ACC112 (cell line): ENCODE results near the gene CEACAM4.
"Not testable (repeated sequence)": the region's sequence is repeated elsewhere in the genome, so short reads cannot be mapped to it uniquely, and the experiment has no call there.

Source experiments
- H2AFZ ChIP-seq: fragments of 200-600 bp; sonication (generic); one replicate; pipeline ENCODE4 v1.6.0; 2017; ENCODE audit warnings: antibody characterized with exemption, low read length; ENCODE audit not compliant: unreplicated experiment
- H3K27ac ChIP-seq: fragments of 200-600 bp; sonication (generic); 2 replicates; pipeline ENCODE4 v1.5.1; 2014; ENCODE audit warnings: low read depth, mild to moderate bottlenecking, antibody characterized with exemption, low read length, moderate library complexity
- H3K27me3 ChIP-seq: fragments of 200-600 bp; sonication (generic); 2 replicates; pipeline ENCODE4 v1.6.1; 2014; ENCODE audit warnings: mild to moderate bottlenecking, antibody characterized with exemption, low read length, moderate library complexity, mixed read lengths; ENCODE audit not compliant: insufficient read depth
- H3K36me3 ChIP-seq: fragments of 200-600 bp; sonication (generic); 2 replicates; pipeline ENCODE4 v1.6.1; 2016; ENCODE audit warnings: mild to moderate bottlenecking, antibody characterized with exemption, low read length, moderate library complexity, mixed read lengths; ENCODE audit not compliant: insufficient read depth
- H3K4me1 ChIP-seq: fragments of 200-600 bp; sonication (generic); one replicate; pipeline ENCODE4 v1.6.1; 2016; ENCODE audit warnings: low read length, mixed read lengths; ENCODE audit not compliant: insufficient read depth, unreplicated experiment, control insufficient read depth
- H3K4me3 ChIP-seq: fragments of 200-600 bp; sonication (generic); 2 replicates; pipeline ENCODE4 v1.5.1; 2014; ENCODE audit warnings: mild to moderate bottlenecking, low read depth, low read length
- H3K79me2 ChIP-seq: fragments of 200-600 bp; sonication (generic); one replicate; pipeline ENCODE4 v1.6.0; 2016; ENCODE audit warnings: low read length; ENCODE audit not compliant: control insufficient read depth, unreplicated experiment, insufficient read depth

Gene CEACAM4

GRCh38 chr19:41626877-41627276 is at the start of gene CEACAM4:
Gene CEACAM4, minus strand, starts transcription at chr19:41627074. Its CDS starts 111 bp downstream, at chr19:41626963.
- Histone ChIP-seq H3K36me3 (no peaks in the 10 kb centered on the region), H3K4me1 (no peaks in the 10 kb centered on the region), H2AFZ (no peak within 1 kb of the TSS), H3K4me3 (no peak within 1 kb of the TSS), H3K27me3 (peaks cover 13% of the 10 kb centered on the region), H3K27ac (no peak within 1 kb of the TSS), H3K79me2 (no peaks in the 10 kb centered on the region)

GRCh38 chr19:41671486-41671885 is 44.6 kb upstream of the CEACAM4 start:
- H3K27ac ChIP-seq = no peak overlapping the region
- H3K4me1 ChIP-seq = no peaks in the 10 kb centered on the region
- no peaks in the 10 kb centered on the region for H3K36me3 ChIP-seq
- no peak overlapping the region for H2AFZ ChIP-seq
- no peak overlapping the region for H3K4me3 ChIP-seq
- H3K79me2 ChIP-seq = no peaks in the 10 kb centered on the region
- H3K27me3 ChIP-seq = peaks cover 37% of the 10 kb centered on the region

- Histone ChIP-seq H3K27me3 (peaks cover 33% of the 10 kb centered on the region), H3K79me2 (no peaks in the 10 kb centered on the region)
Measured at GRCh38 chr19:41670755-41671154, 43.9 kb upstream of the CEACAM4 start.

GRCh38 chr19:41668315-41668714 is 41.4 kb upstream of the CEACAM4 start:
- Histone ChIP-seq H3K79me2 (no peaks in the 10 kb centered on the region), H3K27me3 (peaks cover 17% of the 10 kb centered on the region), H2AFZ (no peak overlapping the region), H3K27ac (no peak overlapping the region), H3K36me3 (no peaks in the 10 kb centered on the region), H3K4me1 (no peaks in the 10 kb centered on the region), H3K4me3 (no peak overlapping the region)

More at GRCh38 chr19:41670755-41671154, 43.9 kb upstream of the CEACAM4 start:
- no peak overlapping the region for H3K27ac ChIP-seq
- H2AFZ ChIP-seq = no peak overlapping the region
- H3K4me1 ChIP-seq = no peaks in the 10 kb centered on the region
- no peaks in the 10 kb centered on the region for H3K36me3 ChIP-seq
- H3K4me3 ChIP-seq = no peak overlapping the region

GRCh38 chr19:41666075-41666474 is 39.2 kb upstream of the CEACAM4 start:
- Histone ChIP-seq H3K36me3 (no peaks in the 10 kb centered on the region), H3K4me1 (no peaks in the 10 kb centered on the region)

GRCh38 chr19:41657157-41657556 is 30.3 kb upstream of the CEACAM4 start:
- Histone ChIP-seq H3K4me3 (no peak overlapping the region), H3K4me1 (no peaks in the 10 kb centered on the region), H3K79me2 (no peaks in the 10 kb centered on the region), H3K27ac (no peak overlapping the region), H3K36me3 (no peaks in the 10 kb centered on the region), H2AFZ (no peak overlapping the region), H3K27me3 (0 out of 2 replicates have a peak, but pooled peaks cover 9% of the 10 kb centered on the region)

More at GRCh38 chr19:41666075-41666474, 39.2 kb upstream of the CEACAM4 start:
- no peaks in the 10 kb centered on the region for H3K79me2 ChIP-seq
- H2AFZ ChIP-seq = no peak overlapping the region
- H3K4me3 ChIP-seq = no peak overlapping the region
- H3K27ac ChIP-seq = no peak overlapping the region
- peaks cover 9% of the 10 kb centered on the region; the same call in 1 of the 2 replicates for H3K27me3 ChIP-seq

- H2AFZ ChIP-seq, H3K27ac ChIP-seq: not testable (repeated sequence)
Measured at GRCh38 chr19:41656756-41657155, 29.9 kb upstream of the CEACAM4 start.

GRCh38 chr19:41652250-41652649 is 25.4 kb upstream of the CEACAM4 start:
- Histone ChIP-seq H3K27me3 (peaks cover 18% of the 10 kb centered on the region; the same call in 1 of the 2 replicates), H2AFZ (no peak overlapping the region), H3K36me3 (no peaks in the 10 kb centered on the region), H3K79me2 (no peaks in the 10 kb centered on the region), H3K4me3 (no peak overlapping the region), H3K27ac (no peak overlapping the region), H3K4me1 (no peaks in the 10 kb centered on the region)

More at GRCh38 chr19:41656756-41657155, 29.9 kb upstream of the CEACAM4 start:
- H3K79me2 ChIP-seq, H3K36me3 ChIP-seq, H3K4me1 ChIP-seq, H3K4me3 ChIP-seq, H3K27me3 ChIP-seq: not testable (repeated sequence)

GRCh38 chr19:41649827-41650226 is 23.0 kb upstream of the CEACAM4 start:
- Histone ChIP-seq H3K4me1 (no peaks in the 10 kb centered on the region), H3K27me3 (peaks cover 18% of the 10 kb centered on the region; the same call in 1 of the 2 replicates), H3K4me3 (no peak overlapping the region), H3K27ac (no peak overlapping the region), H2AFZ (no peak overlapping the region), H3K36me3 (no peaks in the 10 kb centered on the region), H3K79me2 (no peaks in the 10 kb centered on the region)

GRCh38 chr19:41646589-41647204 is 19.8 kb upstream of the CEACAM4 start:
- Histone ChIP-seq H3K27me3 (peaks cover 9% of the 10 kb centered on the region; the same call in 1 of the 2 replicates), H3K36me3 (no peaks in the 10 kb centered on the region), H3K4me1 (no peaks in the 10 kb centered on the region)

GRCh38 chr19:41641879-41642485 is 15.1 kb upstream of the CEACAM4 start:
- no peaks in the 10 kb centered on the region for H3K4me1 ChIP-seq
- no peak overlapping the region for H2AFZ ChIP-seq
- peaks cover 16% of the 10 kb centered on the region; the same call in 1 of the 2 replicates for H3K27me3 ChIP-seq
- no peaks in the 10 kb centered on the region for H3K36me3 ChIP-seq
- no peaks in the 10 kb centered on the region for H3K79me2 ChIP-seq
- no peak overlapping the region for H3K27ac ChIP-seq
- H3K4me3 ChIP-seq = no peak overlapping the region

More at GRCh38 chr19:41646589-41647204, 19.8 kb upstream of the CEACAM4 start:
- Histone ChIP-seq H3K79me2 (no peaks in the 10 kb centered on the region), H2AFZ (no peak overlapping the region), H3K27ac (no peak overlapping the region), H3K4me3 (no peak overlapping the region)
